Transverse colon (tissue), 4 donors: ENCODE results near the gene SUPT4H1. TPM values are rescaled to one million over a fixed set of nuclear protein-coding genes. Genes with fewer than 3 reads are reported as not detected.
A peak's percentile ranks its signal among the peaks of the same experiment; 100 is the strongest.

Experiments used
- DNase-seq: peaks from one replicate; pipeline ENCODE4 v3.0.0-alpha.2; 2019
- H3K27ac ChIP-seq, 4 donors: fragments of 200-600 bp; sonication (generic); 2 replicates each; pipeline ENCODE4 v1.5.1; 2016 to 2018; ENCODE audit warnings: inconsistent platforms in 4 of 4
- H3K27me3 ChIP-seq: fragments of 200-600 bp; sonication (generic); 2 replicates; pipeline ENCODE4 v1.5.1; 2017; ENCODE audit warnings: inconsistent platforms
- H3K36me3 ChIP-seq, 4 donors: fragments of 200-600 bp; sonication (generic); 2 replicates each; pipeline ENCODE4 v1.5.1; 2017 to 2019; ENCODE audit warnings: inconsistent platforms in 4 of 4
- H3K4me1 ChIP-seq, 4 donors: fragments of 200-600 bp; sonication (generic); 2 replicates each; pipeline ENCODE4 v1.5.1; 2017 to 2020; ENCODE audit warnings: inconsistent platforms in 4 of 4
- H3K4me3 ChIP-seq, 4 donors: fragments of 200-600 bp; sonication (generic); 1 replicate in 1 of 4; 2 replicates in 3 of 4; pipeline versions ENCODE4 v1.5.1 to v1.6.1; 2017 to 2019; ENCODE audit warnings: inconsistent platforms in 4 of 4
- H3K9me3 ChIP-seq, 2 donors: fragments of 200-600 bp; sonication (generic); 2 replicates each; pipeline ENCODE4 v1.5.1; 2017 to 2019; ENCODE audit warnings: inconsistent platforms in 2 of 2
- CTCF ChIP-seq, 5 experiments: fragments of 200-600 bp in 3 of 5; fragments of 450-650 bp in 2 of 5; sonication (generic) in 3 of 5; IDR thresholded peaks; 1 replicate in 2 of 5; 2 replicates in 3 of 5; pipeline ENCODE4 v1.5.1; 2016 to 2017; ENCODE audit warnings: antibody characterized with exemption in 5 of 5, inconsistent platforms in 3 of 5, mild to moderate bottlenecking in 2 of 5, moderate library complexity in 1 of 5
- EP300 ChIP-seq: sonication (generic); formaldehyde crosslinking; IDR thresholded peaks from one replicate; pipeline ENCODE4 v1.6.1; 2017; ENCODE audit warnings: antibody characterized with exemption, low read depth
- POLR2A ChIP-seq: fragments of 450-650 bp; IDR thresholded peaks from one replicate; pipeline ENCODE4 v1.6.1; 2016; ENCODE audit warnings: antibody characterized with exemption, mild to moderate bottlenecking, moderate library complexity
- POLR2AphosphoS5 ChIP-seq, 3 donors: sonication (generic); formaldehyde crosslinking; IDR thresholded peaks; one replicate each; pipeline ENCODE4 v1.6.1; 2016; ENCODE audit warnings: antibody characterized with exemption in 3 of 3
- WGBS, 2 donors: methylation state at CpG; one replicate each; pipeline ENCODE4 v1.1.5; 2018; ENCODE audit warnings: low coverage in 1 of 2; 5-methylcytosine and 5-hydroxymethylcytosine counted together
- in situ Hi-C, 4 donors: fragments of 200-750 bp; cut with MboI; loops; one replicate each; pipeline versions ENCODE4 v1.15.0 to v1.15.1; 2017; ENCODE audit warnings: low sequenced_read_pairs in 3 of 4, low pct_ligation_motif_present in 1 of 4, low pct_unique_long_range_greater_than_20kb in 1 of 4
- intact Hi-C: fragments of 100-400 bp; cut with DNase I; formaldehyde crosslinking; loops from one replicate; pipeline ENCODE4 v1.15.1; 2023; ENCODE audit warnings: low total_unique reads
- total RNA-seq, 4 donors: library from RNA; depleted of rRNA; stranded (reverse); fragments of >200 nt; gene quantifications; one replicate each; pipeline ENCODE4 v1.1.0, GENCODE V29; 2016

The SUPT4H1 gene
- total RNA-seq = 10 to 100 TPM; 12.0 to 66.3 (median 40.0) TPM

- H3K4me3 ChIP-seq = peak within 1 kb of the TSS; percentile 63 to 96 (median 78)
- peak; percentile 93 for DNase-seq
- H3K36me3 ChIP-seq = peaks cover 0 to 32% (median 16%) of the 10 kb centered on the region in 4 donors
- 0 to 1% methylated on average over 15 to 33 of the region's 60 CpGs for WGBS, 2 donors
- H3K9me3 ChIP-seq = no peaks in the 10 kb centered on the region
- in situ Hi-C loops = loop anchor here in 1 of 4 donors (10.0 kb wide), 1 partner anchor 63 kb away; the partner anchor contains the start of gene RNF43
- H3K4me1 ChIP-seq = peaks cover 14 to 23% (median 20%) of the 10 kb centered on the region in 4 donors
- TF ChIP-seq EP300 (no peak), CTCF (IDR thresholded peaks at IDR 0.05) (peak in 2 of 5 experiments; percentile 7 to 9), POLR2A (peak; percentile 81), POLR2AphosphoS5 (IDR thresholded peaks at IDR 0.05) (peak; percentile 82 to 93 (median 90))
- intact Hi-C loops = no loop called here
- H3K27ac ChIP-seq = peak within 1 kb of the TSS; percentile 93
- H3K27me3 ChIP-seq = no peaks in the 10 kb centered on the region
Observed at GRCh38 chr17:58351831-58352595, at the start of gene SUPT4H1. TSS of gene SUPT4H1 (minus strand) at chr17:58352201. CDS start at chr17:58352135, 66 bp downstream.

- Histone ChIP-seq H3K27me3 (no peaks in the 10 kb centered on the region), H3K9me3 (no peaks in the 10 kb centered on the region), H3K36me3 (no peaks in the 10 kb centered on the region), H3K27ac (peak overlapping the region; percentile 55 to 73 (median 62)), H3K4me1 (peaks cover 0 to 60% (median 37%) of the 10 kb centered on the region in 4 donors), H3K4me3 (no peak overlapping the region)
- WGBS, 2 donors = 42% methylated on average over 2 of the region's 2 CpGs; no CpG with 5 or more reads in 1 of the 2 donors
- intact Hi-C loops = no loop called here
- TF ChIP-seq POLR2AphosphoS5 (IDR thresholded peaks at IDR 0.05) = peak in 2 of 3 donors; percentile 41 to 54
- no peak for TF ChIP-seq CTCF (IDR thresholded peaks at IDR 0.05)
- in situ Hi-C loops = no loop called here
- DNase-seq = no peak
Observed at GRCh38 chr17:58401287-58401686, 49.3 kb upstream of the SUPT4H1 start.

GRCh38 chr17:58400826-58401225 is 48.8 kb upstream of the SUPT4H1 start:
- Histone ChIP-seq H3K27ac (peak overlapping the region; percentile 55 to 73 (median 62)), H3K36me3 (no peaks in the 10 kb centered on the region), H3K4me3 (no peak overlapping the region), H3K4me1 (peaks cover 0 to 61% (median 39%) of the 10 kb centered on the region in 4 donors), H3K27me3 (no peaks in the 10 kb centered on the region), H3K9me3 (no peaks in the 10 kb centered on the region)
- no peak for DNase-seq
- in situ Hi-C loops (no loop called here), intact Hi-C loops (no loop called here)
- TF ChIP-seq POLR2A = no peak
- TF ChIP-seq CTCF (IDR thresholded peaks at IDR 0.05) = no peak
- no peak for TF ChIP-seq POLR2AphosphoS5 (IDR thresholded peaks at IDR 0.05)
- no peak for TF ChIP-seq EP300

GRCh38 chr17:58399974-58400373 is 48.0 kb upstream of the SUPT4H1 start:
- DNase-seq = no peak

More at GRCh38 chr17:58399974-58400373, 48.0 kb upstream of the SUPT4H1 start:
- Histone ChIP-seq H3K27ac (peak overlapping the region in 2 of 4 donors; percentile 55 to 73), H3K36me3 (no peaks in the 10 kb centered on the region), H3K4me1 (peaks cover 0 to 70% (median 41%) of the 10 kb centered on the region in 4 donors), H3K4me3 (no peak overlapping the region), H3K9me3 (no peaks in the 10 kb centered on the region), H3K27me3 (no peaks in the 10 kb centered on the region)
- no peak for TF ChIP-seq EP300
- TF ChIP-seq CTCF (IDR thresholded peaks at IDR 0.05) = no peak
- no peak for TF ChIP-seq POLR2AphosphoS5 (IDR thresholded peaks at IDR 0.05)
- no peak for TF ChIP-seq POLR2A
- WGBS, 2 donors = 66 to 72% methylated on average over 3 of the region's 3 CpGs
- in situ Hi-C loops = no loop called here
- intact Hi-C loops = no loop called here
